ENCODE measurements around the gene WRNIP1.

- TF ChIP-seq REST (IDR thresholded peaks at IDR 0.05; ENCODE audit: insufficient read depth in 1 of 2, low read depth in 2 of 2, low read length in 2 of 2) (no peak), POLR2AphosphoS5 (IDR thresholded peaks at IDR 0.05; ENCODE audit: low read depth, low read length) (no peak)
Measured at GRCh38 chr6:2802521-2803060, 37.4 kb downstream of the WRNIP1 start.

Measured in PFSK-1 (cell line).